Neural crest cell (in vitro differentiated cells): Measurements from ENCODE around the gene FBXL17. TPM values are rescaled to one million over a fixed set of nuclear protein-coding genes. Genes with fewer than 3 reads are reported as not detected.

Source experiments
- DNase-seq: peaks from one replicate; pipeline ENCODE4 v3.0.0; 2021; ENCODE audit warnings: low read depth, mixed read lengths, low spot score
- H3K27ac Mint-ChIP-seq: one replicate; pipeline ENCODE4 v1.8.0; 2021; ENCODE audit warnings: mild to moderate bottlenecking, mixed read lengths; ENCODE audit not compliant: unreplicated experiment
- H3K27me3 Mint-ChIP-seq: 2 replicates; pipeline ENCODE4 v1.8.0; 2021; ENCODE audit warnings: low read depth, mild to moderate bottlenecking, mixed read lengths
- H3K36me3 Mint-ChIP-seq: 2 replicates; pipeline ENCODE4 v1.8.0; 2021; ENCODE audit warnings: low read depth, mild to moderate bottlenecking, mixed read lengths
- H3K4me1 Mint-ChIP-seq: 2 replicates; pipeline ENCODE4 v1.8.0; 2021; ENCODE audit warnings: mixed read lengths
- H3K4me3 Mint-ChIP-seq: one replicate; pipeline ENCODE4 v1.8.0; 2021; ENCODE audit warnings: mild to moderate bottlenecking, mixed read lengths
- H3K9me3 Mint-ChIP-seq: 2 replicates; pipeline ENCODE4 v1.8.0; 2021; ENCODE audit warnings: mixed read lengths
- CTCF ChIP-seq: fragments of 200-600 bp; sonication (generic); conservative IDR thresholded peaks from 2 replicates; pipeline ENCODE4 v1.5.0; 2021; ENCODE audit warnings: antibody characterized with exemption, mild to moderate bottlenecking
- total RNA-seq: library from RNA; stranded (reverse); gene quantifications from 2 replicates; pipeline ENCODE4 v1.2.1, GENCODE V29; 2021

FBXL17 gene
- total RNA-seq, 1 donor from 2014 or later, result 17.8 TPM

- Mint-ChIP-seq H3K27me3 (no peaks in the 10 kb centered on the region), H3K36me3 (peaks cover 6% of the 10 kb centered on the region), H3K4me1 (peaks cover 11% of the 10 kb centered on the region), H3K4me3 (no peak overlapping the region), H3K27ac (no peak overlapping the region), H3K9me3 (peaks cover 2% of the 10 kb centered on the region)
- no peak for DNase-seq
- peak; percentile 69 for TF ChIP-seq CTCF
Observed at GRCh38 chr5:108093186-108093585, 288.7 kb downstream of the FBXL17 start.

GRCh38 chr5:108090946-108091345 is 291.0 kb downstream of the FBXL17 start:
- DNase-seq, result no peak
- H3K9me3 Mint-ChIP-seq, result peaks cover 1% of the 10 kb centered on the region
- H3K27ac Mint-ChIP-seq, result no peak overlapping the region
- no peak overlapping the region for H3K4me3 Mint-ChIP-seq
- TF ChIP-seq CTCF, result no peak
- H3K27me3 Mint-ChIP-seq, result no peaks in the 10 kb centered on the region
- H3K36me3 Mint-ChIP-seq, result peaks cover 2% of the 10 kb centered on the region
- peaks cover 13% of the 10 kb centered on the region for H3K4me1 Mint-ChIP-seq

- Mint-ChIP-seq H3K36me3 (no peaks in the 10 kb centered on the region), H3K9me3 (peaks cover 5% of the 10 kb centered on the region), H3K4me3 (no peak overlapping the region), H3K27me3 (no peaks in the 10 kb centered on the region), H3K27ac (no peak overlapping the region), H3K4me1 (peaks cover 23% of the 10 kb centered on the region)
- no peak for TF ChIP-seq CTCF
- no peak for DNase-seq
Observed at GRCh38 chr5:108084105-108084504, 297.8 kb downstream of the FBXL17 start.

GRCh38 chr5:108083232-108083631 is 298.7 kb downstream of the FBXL17 start:
- TF ChIP-seq CTCF, result no peak
- H3K4me1 Mint-ChIP-seq, result peaks cover 15% of the 10 kb centered on the region
- peaks cover 5% of the 10 kb centered on the region for H3K9me3 Mint-ChIP-seq

GRCh38 chr5:108081707-108082106 is 300.2 kb downstream of the FBXL17 start:
- no peaks in the 10 kb centered on the region for H3K27me3 Mint-ChIP-seq
- DNase-seq, result no peak
- no peak for TF ChIP-seq CTCF
- H3K36me3 Mint-ChIP-seq, result no peaks in the 10 kb centered on the region
- H3K9me3 Mint-ChIP-seq, result peaks cover 5% of the 10 kb centered on the region
- no peak overlapping the region for H3K4me3 Mint-ChIP-seq
- no peak overlapping the region for H3K27ac Mint-ChIP-seq
- peaks cover 13% of the 10 kb centered on the region for H3K4me1 Mint-ChIP-seq

More at GRCh38 chr5:108083232-108083631, 298.7 kb downstream of the FBXL17 start:
- Mint-ChIP-seq H3K4me3 (no peak overlapping the region), H3K36me3 (no peaks in the 10 kb centered on the region), H3K27ac (no peak overlapping the region), H3K27me3 (no peaks in the 10 kb centered on the region)
- DNase-seq, result no peak

GRCh38 chr5:108079753-108080152 is 302.1 kb downstream of the FBXL17 start:
- H3K36me3 Mint-ChIP-seq, result peaks cover 2% of the 10 kb centered on the region
- TF ChIP-seq CTCF, result no peak
- H3K4me3 Mint-ChIP-seq, result no peak overlapping the region
- peaks cover 13% of the 10 kb centered on the region for H3K4me1 Mint-ChIP-seq
- H3K27ac Mint-ChIP-seq, result no peak overlapping the region
- H3K9me3 Mint-ChIP-seq, result peaks cover 2% of the 10 kb centered on the region
- DNase-seq, result no peak
- H3K27me3 Mint-ChIP-seq, result no peaks in the 10 kb centered on the region
